GM10266 (cell line): ENCODE measurements around the gene PTPRU.

Source experiments
- DNase-seq: peaks from one replicate; pipeline ENCODE4 v3.0.0; 2012; ENCODE audit errors: extremely low spot score
- CTCF ChIP-seq: IDR thresholded peaks from 2 replicates; pipeline ENCODE4 v1.5.1; 2012; ENCODE audit warnings: mild to moderate bottlenecking, low read depth; ENCODE audit not compliant: control insufficient read depth, insufficient read depth; ENCODE audit errors: missing control alignments

Gene PTPRU

GRCh38 chr1:29330089-29330488 lies 93.8 kb downstream of the PTPRU start:
- no peak for DNase-seq
- TF ChIP-seq CTCF = no peak

- TF ChIP-seq CTCF = no peak
- no peak for DNase-seq
Observed at GRCh38 chr1:29330856-29331255, 94.5 kb downstream of the PTPRU start.

- DNase-seq = no peak
- no peak for TF ChIP-seq CTCF
Observed at GRCh38 chr1:29331309-29331708, 95.0 kb downstream of the PTPRU start.

- TF ChIP-seq CTCF = no peak
- no peak for DNase-seq
Observed at GRCh38 chr1:29331729-29332128, 95.4 kb downstream of the PTPRU start.

- no peak for DNase-seq
- TF ChIP-seq CTCF = peak; percentile 44
Observed at GRCh38 chr1:29332204-29332603, 95.9 kb downstream of the PTPRU start.

GRCh38 chr1:29333008-29333407 lies 96.7 kb downstream of the PTPRU start:
- DNase-seq = no peak
- no peak for TF ChIP-seq CTCF

GRCh38 chr1:29335573-29335972 lies 99.3 kb downstream of the PTPRU start:
- no peak for TF ChIP-seq CTCF
- DNase-seq = no peak
